HG02759 (cell line): ENCODE data around the gene KRT17.
"Not testable (repeated sequence)": the region's sequence is repeated elsewhere in the genome, so short reads cannot be mapped to it uniquely, and the experiment has no call there.

ENCODE experiments used
- ATAC-seq: cut with Tn5 transposase; IDR thresholded peaks from one replicate; pipeline ENCODE4 v1.9.1; 2021; ENCODE audit warnings: mild to moderate bottlenecking, moderate library complexity; ENCODE audit not compliant: unreplicated experiment

KRT17 gene

DNA sequence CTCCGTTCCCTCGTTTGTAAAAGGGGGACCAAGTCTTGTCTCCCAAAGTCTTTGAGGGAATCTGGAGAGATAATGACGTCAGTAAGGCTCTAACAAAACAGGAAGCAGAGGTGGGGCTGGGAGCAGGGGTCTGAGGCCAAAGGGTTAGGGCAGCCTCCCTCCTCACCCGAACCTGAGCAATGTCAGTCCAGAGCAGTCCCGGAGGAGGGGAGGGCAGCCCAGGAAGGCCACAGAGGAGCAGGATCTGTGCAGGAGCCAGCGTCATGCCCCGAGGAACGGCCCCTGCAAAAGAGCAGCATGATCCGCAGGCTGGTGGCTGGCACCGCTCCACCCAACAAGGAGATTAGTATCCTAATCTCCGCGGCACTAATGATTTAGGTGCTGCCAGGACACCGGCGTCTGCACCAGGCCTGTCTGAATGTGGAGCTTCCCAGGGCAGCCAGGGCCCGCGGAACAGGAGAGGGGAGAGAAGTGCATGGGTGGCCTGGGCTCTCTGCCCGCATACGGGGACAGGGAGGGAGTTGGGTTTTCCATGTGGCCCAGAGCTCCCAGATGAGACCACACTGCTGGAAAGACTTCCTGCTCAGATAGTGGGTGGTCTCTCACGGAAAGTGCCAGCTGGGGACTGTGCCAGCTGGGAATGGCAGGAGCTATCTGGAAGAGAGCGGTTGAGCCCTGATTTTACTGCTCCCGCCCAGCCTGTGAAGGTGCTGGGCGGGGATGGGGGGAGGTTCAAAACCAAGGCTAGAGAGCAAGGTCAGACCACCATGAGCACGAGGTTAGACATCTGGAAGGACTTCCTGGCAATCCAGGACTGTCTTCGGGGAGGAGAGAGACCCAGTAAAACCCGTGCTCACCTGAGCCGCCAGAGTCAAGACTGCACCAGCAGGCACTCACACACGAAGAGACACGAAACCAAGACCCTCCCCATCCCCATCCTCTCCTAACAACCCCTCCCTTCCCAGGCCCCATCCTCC lies 11.0 kb upstream of the KRT17 start:
- no peak for ATAC-seq

DNA sequence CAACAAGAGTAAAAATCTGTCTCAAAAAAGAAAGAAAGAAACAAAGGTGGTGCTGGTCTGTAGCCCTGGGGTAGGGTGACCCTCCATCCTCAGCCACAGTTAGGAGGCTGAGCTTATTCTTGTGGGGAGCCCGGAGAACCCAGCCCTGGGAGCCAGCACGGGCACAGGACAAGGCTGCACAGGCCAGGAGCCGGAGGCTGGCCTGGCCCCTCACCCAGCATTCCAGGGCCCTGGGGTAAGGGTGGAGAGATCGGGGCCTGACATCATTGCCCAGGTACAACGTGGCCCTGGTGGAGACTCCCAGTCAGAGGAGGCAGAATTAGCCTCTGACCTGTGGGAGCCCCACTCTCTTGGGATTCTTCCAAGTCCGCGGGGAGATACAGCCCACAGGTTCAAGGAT lies 10.3 kb upstream of the KRT17 start:
- ATAC-seq, result no peak

DNA sequence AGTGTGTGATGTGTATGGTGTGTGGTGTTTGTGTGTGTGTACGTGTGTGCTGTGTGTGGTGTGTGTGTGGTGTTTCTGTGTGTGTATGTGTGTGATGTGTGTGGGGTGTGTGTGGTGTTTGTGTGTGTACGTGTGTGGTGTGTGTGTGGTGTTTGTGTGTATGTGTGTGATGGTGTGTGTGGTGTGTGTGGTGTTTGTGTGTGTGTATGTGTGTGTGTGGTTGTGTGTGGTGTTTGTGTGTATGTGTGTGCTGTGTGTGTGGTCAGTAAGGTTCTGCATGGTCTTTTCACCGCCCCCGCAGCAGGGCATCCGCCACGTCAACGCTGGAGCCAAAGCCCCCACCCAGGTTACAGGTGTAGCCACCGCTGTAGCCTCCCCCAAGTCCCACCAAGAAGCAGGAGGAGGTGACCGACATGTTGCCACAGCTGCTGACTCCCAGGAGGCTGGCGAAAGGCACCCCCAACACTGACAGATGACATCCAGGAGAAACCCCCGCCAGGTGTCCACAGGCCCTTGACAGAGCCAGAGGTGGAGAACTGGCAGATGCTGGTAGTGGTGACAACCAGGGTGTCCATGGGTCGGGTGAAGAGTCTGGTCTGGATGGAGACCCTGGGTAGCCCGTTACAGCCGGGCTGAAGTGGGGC lies 9.3 kb upstream of the KRT17 start:
- no peak for ATAC-seq

DNA sequence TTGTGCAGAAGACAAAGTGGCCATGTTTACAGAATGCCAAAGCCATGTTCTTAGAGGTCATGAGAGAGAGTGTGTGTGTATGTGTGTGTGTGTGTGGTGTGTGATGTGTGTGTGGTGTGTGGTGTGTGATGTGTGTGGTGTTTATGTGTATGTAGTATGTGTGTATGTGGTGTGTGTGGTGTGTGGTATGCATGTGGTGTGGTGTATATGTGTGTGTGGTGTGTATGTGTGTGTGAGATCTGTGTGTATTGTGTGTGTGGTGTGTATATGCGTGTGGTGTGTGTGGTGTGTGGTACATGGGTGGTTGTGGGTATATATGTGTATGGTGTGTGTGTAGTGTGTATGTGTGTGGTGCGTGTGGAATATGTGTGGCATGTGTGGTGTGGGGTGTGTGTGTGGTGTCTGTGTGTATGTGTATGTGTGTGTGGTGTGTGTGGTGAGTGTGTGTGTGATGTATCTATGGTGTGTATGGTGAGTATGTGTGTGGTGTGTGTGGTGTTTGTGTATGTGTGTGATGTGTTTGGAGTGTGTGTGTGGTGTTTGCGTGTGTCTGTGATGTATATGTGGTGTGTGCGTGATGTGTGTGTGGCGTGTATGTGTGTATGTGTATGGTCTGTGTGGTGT lies 8.2 kb upstream of the KRT17 start:
- ATAC-seq, result no peak

DNA sequence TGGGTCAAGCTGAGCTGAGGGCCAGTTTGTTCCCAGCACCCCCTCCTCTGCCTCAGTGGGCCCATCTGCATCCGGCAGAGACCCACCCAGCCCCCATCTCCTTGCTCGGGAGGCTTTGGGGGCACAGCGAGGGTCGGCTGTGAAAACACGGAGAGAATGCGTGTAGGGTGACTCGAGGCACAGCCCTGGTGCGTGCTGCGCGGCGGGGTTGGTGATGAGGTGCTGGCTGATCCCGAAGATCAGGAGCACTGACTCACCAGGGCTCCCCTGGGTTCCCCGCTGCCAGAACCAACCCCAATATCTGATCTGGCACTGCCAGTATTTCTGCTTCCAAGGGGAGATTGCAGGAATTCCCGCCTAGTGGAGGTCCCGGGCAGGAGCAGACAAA lies 7.5 kb upstream of the KRT17 start:
- ATAC-seq, result no peak

DNA sequence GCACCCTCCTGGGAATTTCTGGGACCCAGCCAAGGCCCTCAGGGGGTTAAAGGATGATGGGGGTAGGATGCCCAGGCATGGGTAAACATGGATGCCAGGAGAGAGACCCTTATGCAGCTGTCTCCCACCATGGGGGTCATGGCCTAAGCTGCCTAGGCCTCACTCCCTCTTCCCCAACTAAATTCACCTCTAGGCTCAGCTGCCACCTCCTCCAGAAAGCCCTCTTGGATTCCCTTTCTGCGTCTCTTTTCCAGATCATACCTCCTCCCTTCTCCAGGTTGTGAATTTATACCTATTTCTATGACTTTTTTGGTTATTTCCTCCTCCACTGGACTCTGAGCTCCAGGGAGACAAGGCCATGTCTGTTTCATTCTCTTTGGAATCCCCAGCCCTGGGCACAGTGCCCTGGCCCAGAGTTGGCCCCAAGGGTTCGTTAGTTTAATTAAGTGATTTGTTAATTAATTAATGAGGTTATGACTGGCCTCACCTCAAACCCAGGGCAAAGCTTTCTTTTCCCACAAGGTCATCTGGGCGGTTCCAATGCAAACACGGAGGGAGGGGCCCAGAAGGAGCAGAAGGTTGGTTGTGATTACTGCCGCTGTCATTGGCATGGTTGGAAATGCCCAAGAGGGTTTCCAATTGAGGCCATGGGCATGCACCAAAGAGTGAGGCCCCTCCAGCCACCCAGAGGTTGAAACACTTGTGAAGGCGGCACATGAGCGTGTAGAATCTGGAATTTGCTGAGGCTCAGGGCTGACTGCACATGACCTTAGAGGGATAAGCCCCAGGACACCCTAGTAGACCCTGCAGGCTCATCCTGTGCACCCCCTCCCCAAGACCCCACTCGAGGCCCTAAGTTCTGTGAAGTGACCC lies 6.9 kb upstream of the KRT17 start:
- ATAC-seq, result no peak

DNA sequence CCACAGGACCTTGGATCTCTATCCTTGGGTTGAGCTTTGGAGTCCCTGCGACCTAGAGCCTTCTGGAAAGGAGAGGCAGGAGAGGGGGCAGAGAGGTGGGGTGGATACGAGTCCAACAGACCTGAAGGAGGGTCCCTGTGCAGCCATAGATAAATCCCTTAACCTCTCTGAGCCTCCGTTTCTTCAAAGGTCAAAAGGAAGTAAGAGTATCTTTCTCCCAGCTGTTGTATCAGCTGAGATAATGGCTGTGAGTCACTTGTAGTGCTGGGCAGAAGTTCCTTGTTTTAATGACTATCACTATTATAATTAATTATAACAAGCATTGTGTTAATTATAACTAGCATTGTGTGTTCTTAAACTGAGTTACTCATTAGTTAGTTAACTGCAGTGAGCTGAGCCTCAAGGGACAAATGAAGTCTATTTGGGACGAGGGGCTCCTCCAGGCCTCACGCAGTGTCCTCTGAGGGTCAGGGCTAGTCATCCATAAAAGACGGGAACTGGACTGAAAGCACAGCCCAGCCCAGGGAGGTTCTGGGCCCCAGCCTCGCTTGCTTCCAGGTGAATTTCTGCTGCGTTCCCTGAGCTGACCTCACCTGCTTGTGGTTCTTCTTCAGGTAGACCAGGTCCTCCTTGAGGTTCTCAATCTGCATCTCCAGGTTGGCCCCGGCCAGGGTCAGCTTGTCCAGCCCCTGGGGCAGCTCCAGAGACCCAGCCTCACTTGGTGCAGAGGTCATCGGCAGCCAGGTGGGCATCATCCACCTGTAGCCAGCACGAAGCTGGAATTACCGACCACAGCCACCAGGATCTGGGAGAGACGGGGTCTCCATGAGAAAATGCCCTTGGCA lies 5.7 kb upstream of the KRT17 start:
- no peak for ATAC-seq

DNA sequence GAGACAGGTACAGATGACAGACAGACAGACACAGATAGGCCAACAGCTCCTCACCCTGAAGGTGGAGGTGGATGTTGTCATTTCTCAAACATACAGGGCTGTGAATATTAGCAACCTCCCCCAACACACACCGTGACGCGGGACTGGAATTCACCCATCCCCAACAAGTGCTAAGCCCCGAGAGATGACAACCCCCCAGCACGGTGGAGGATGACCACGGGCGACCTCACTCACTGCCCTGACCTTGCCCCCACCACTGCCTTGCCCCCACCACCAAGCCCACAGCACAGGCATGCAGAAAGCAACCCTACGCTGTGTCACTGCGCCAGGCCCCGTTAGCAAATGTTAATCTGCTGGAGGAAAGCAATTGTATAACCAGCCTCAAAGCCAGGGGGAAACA lies 4.9 kb upstream of the KRT17 start:
- no peak for ATAC-seq

DNA sequence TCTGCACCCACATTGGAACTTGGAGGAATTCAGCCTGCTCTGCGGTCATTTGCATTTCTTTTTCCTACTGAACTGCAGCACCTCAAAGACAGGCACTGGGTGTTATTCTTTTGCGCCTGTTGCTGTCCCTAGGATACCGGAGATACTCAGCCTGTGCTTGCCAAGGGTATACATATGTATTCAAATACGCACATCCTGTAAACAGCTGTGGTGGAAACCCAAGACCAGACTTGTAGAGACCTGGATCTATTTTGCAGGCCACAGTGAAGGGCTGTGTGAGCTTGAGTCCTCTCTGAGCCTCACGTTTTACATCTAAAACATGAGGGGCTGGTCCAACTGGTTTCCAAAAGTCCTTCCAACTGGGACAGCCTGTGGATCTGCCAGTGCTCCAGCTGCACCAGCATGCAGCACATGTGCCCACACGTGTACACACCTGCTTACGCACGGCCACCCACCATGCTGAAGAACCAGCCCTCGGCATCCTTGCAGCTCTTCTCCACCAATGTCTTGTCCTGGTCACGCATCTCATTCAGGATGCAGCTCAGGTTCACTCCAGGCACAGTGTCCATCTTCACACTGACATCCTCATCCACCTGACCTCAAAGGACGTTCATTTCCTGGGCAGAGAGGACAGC lies 4.4 kb upstream of the KRT17 start:
- ATAC-seq, result not testable (repeated sequence)

DNA sequence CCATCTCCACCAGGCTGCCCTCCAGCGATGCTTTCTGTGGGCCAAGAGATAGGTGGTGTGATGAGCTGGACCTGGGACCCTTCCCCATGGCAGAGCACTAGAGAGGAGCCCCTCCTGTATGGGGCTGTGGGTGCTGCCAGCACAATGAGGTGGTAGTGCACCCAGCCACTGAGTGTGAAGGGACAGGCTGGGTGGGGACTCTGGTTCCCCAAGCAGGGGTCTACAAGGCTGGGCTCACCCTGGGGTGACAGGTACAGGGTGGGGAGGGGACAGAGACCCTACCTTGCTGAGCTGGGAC lies 3.6 kb upstream of the KRT17 start:
- ATAC-seq, result not testable (repeated sequence)

DNA sequence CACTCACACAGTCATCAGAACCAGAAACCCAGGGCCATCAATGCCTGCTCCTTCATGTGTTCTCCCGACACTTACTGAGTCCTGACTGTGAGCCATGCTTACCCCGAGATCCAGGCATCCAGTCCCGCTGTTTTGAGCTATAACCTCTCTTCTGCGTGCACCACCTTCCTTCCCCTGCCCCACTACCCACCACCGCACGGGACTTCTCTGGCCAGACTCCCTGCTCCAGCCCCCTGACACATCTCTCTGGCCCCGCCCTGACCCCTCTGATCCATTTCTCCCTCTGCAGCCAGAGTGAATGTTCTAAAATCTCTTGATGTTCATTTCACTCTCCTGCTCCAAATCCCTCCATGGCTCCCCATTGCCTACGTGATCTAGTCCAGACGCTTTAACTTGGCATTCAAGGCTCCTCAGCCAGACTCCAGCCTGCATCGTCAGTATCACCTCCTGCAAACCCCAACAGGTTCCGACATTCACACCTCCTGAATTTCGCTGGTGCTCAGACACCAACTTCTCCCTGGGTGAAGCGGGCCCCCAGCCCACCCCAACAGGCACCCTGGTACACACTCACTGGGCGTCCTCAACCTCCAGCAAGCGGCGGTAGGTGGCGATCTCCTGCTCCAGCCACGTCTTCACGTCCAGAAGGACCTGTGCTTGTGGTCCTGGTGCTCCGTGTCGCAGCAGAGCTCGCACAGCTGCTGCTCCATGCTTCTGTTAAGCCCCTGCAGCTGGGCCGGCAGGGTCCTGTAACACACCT lies 3.1 kb upstream of the KRT17 start:
- ATAC-seq, result no peak

DNA sequence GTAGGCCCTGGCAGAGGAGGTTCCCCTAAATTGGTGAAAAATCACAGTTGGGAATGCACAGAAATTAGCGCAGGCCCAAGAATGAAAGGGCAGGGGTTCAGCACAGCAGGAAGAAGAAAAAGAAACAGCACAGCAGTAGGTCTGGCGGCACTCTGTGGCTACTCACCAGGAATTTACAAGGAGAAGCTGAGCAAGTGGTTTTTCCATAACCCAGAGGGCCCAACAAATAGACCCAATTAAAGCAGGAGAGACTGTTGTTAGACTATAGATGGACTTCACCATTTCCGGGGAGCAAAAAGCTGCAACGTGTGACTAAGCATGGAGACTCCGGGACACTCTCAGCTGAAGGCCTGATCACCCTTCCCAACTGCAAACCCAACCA lies 2.5 kb upstream of the KRT17 start:
- ATAC-seq, result not testable (repeated sequence)

DNA sequence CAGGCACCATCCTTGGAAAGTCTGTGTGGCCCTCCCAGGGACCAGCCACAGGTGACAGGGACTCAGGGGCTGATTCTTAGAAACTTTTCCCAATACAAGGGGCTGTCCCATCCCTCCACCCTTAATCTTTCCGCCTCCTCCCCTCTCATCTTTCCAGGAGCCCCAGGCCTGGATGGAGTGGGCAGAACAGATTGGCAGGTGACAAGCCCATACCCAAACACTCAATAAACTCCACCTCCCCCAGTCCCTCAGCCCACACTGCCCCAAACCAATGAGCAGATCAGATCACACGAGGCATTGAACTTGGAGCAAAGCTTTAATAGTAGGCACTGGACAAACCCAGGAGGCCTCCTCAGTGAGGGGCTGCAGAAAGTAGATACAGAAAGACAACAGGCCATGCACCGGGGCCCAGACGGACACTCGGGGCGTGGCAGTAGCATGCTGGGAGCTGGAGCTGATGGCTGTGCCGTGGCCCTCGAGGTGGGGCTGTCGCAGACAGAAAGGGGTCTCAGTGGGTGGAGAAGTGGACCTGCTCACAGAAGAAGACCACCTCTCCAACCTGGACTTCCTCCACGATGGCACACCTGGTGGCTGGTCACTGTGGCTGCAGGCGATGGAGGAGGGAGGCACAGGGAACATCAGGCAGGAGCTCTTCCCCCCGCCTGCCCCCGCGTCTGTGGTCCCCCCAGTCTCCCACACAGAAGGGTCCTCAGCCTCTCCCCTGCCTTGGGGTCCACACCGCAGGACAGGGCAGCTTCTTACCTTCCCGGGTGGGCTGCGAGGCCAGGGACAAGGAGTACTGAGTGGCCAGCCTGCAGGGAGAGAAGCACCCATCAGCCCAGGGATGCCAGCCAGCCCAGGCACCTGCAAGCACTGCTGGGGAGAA lies 1.9 kb upstream of the KRT17 start:
- not testable (repeated sequence) for ATAC-seq

DNA sequence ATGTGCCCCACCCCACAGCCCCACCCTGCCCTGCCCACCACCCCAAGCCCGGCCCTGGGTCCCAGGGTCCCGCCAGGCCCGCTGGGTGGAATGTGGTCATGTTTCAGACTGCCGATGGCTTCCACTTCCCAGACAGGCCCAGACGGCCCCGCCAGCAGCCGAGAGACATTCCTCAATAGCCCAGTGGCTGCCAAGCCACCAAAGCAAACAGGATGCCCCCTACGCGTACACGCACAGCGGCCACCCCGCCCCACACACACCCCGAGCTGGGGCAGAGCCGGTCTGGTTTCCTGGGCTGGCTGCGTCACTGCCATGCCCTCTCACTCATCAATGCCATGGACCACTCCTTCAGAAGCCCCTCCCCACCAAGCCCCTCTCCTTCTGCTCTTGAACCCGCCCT lies 1.2 kb upstream of the KRT17 start:
- no peak for ATAC-seq

DNA sequence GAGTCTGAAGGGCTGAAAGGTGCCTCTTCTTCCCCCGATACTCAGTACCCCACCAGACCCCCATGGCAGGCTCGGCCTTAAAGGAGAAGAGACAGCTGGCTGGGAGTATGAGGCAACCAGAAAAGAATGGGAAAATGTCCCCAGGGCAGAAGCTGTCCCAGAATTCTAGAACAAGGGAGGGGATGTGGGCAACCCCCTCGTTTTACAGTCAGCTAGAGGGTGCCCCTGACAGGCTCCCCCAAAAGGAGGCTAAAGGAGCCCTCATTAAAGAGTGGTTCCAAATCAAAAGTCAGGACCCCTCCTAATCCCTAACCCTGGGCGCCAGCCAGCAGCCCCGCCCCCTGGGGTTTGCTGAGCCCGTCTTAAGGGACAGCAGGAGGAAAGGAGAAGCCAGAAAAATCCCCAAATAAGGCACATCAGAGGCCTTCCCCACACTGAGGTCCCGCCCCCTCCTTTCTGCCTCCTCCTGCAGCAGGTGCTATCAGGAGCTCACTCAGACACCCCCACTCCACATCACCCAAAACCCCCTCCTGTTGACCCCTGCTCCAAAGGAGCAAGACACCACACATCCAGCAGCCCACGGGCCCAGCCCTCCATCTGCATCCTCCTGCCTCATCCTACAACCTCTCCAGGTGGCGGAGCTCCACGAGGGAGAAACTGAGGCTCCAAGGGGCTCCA lies 1.1 kb downstream of the KRT17 start:
- ATAC-seq, result not testable (repeated sequence)

DNA sequence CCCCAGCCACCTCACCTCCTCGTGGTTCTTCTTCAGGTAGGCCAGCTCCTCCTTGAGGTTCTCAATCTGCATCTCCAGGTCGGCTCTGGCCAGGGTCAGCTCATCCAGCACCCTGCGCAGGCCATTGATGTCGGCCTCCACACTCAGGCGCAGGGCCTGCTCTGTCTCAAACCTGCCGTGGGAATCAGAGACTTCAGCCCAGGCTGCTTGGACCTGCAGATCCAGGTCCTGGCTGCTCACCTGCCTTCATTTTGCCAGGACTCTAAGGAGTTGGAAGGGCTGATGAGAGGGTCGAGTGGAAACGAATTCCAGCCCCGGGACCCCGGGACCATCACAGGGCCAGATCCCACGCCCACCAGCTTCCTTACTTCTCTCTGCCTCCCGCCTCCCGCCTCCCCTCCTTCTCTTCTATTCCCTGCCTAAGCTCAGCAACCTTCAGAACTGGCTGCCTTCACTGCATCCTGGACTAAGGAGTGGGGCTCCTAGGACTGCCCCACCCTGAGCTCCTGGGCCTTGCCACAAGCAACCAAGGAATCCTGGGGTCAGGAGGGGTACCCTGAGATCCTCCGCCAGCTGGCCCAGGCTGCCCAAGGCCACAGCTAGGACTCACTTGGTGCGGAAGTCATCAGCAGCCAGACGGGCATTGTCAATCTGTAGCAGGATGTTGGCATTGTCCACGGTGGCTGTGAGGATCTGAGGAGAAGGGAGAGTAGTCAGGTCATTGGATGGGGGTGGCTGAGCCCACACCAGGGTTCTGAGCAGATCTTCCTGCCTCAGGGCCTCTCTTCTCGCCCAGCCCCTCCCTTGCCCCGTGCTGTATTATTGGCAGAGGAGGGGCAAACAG lies 1.8 kb downstream of the KRT17 start:
- not testable (repeated sequence) for ATAC-seq

DNA sequence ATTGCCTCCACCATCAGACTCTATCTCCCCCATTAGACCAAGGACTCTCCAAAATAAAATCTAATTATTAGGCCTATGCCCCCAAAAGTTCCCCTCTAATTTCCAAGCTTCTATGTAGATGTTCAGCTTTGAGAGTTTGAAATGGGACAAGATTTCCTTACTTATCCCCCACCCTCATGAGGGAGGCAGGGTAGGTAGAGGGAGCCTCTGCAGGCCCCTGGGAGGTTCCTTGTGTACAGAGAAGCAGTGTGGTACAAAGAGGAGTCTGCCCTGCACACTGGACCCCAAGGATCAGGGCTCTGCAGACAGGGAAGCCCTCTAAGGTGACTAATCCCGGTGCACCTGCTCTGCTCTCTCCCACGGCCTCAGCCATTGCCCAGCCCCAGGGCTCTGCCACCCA lies 2.5 kb downstream of the KRT17 start:
- ATAC-seq, result no peak
